Hepatocyte (in vitro differentiated cells): ENCODE measurements around the gene CFTR. TPM values are rescaled to one million over a fixed set of nuclear protein-coding genes. Genes with fewer than 3 reads are reported as not detected.

Source experiments
- DNase-seq: peaks from one replicate; pipeline ENCODE4 v3.0.0-alpha.2; 2016; ENCODE audit warnings: low spot score
- H2AFZ ChIP-seq: fragments of 200-600 bp; sonication (generic); 2 replicates; pipeline ENCODE4 v1.6.0; 2016; ENCODE audit warnings: antibody characterized with exemption, mild to moderate bottlenecking
- H3K27ac ChIP-seq: fragments of 200-600 bp; sonication (generic); 2 replicates; pipeline ENCODE4 v1.5.1; 2016; ENCODE audit warnings: mild to moderate bottlenecking
- H3K27me3 ChIP-seq: fragments of 200-600 bp; sonication (generic); 2 replicates; pipeline ENCODE4 v1.6.1; 2016
- H3K36me3 ChIP-seq: fragments of 200-600 bp; sonication (generic); replicated peaks from 2 replicates; pipeline ENCODE4 v1.5.1; 2016; ENCODE audit warnings: low read depth; ENCODE audit not compliant: insufficient read depth
- H3K4me1 ChIP-seq: fragments of 200-600 bp; sonication (generic); 2 replicates; pipeline ENCODE4 v1.5.1; 2016; ENCODE audit warnings: mild to moderate bottlenecking, moderate library complexity; ENCODE audit not compliant: insufficient read depth
- H3K4me2 ChIP-seq: fragments of 200-600 bp; sonication (generic); 2 replicates; pipeline ENCODE4 v1.6.0; 2016
- H3K4me3 ChIP-seq: fragments of 200-600 bp; sonication (generic); 2 replicates; pipeline ENCODE4 v1.5.1; 2016; ENCODE audit warnings: mild to moderate bottlenecking
- H3K79me2 ChIP-seq: fragments of 200-600 bp; sonication (generic); 2 replicates; pipeline ENCODE4 v1.6.0; 2017; ENCODE audit warnings: mild to moderate bottlenecking
- H3K9me2 ChIP-seq: fragments of 200-600 bp; sonication (generic); replicated peaks from 2 replicates; pipeline ENCODE4 v1.6.0; 2017; ENCODE audit warnings: mild to moderate bottlenecking; ENCODE audit not compliant: insufficient read depth
- H3K9me3 ChIP-seq: fragments of 200-600 bp; sonication (generic); 2 replicates; pipeline ENCODE4 v1.5.1; 2016; ENCODE audit warnings: low read depth, mild to moderate bottlenecking
- H4K20me1 ChIP-seq: fragments of 200-600 bp; sonication (generic); 2 replicates; pipeline ENCODE4 v1.6.0; 2016; ENCODE audit warnings: mild to moderate bottlenecking; ENCODE audit not compliant: insufficient read depth, poor library complexity, severe bottlenecking
- CTCF ChIP-seq: fragments of 200-600 bp; sonication (generic); IDR thresholded peaks from 2 replicates; pipeline ENCODE4 v1.5.1; 2016; ENCODE audit warnings: antibody characterized with exemption, mild to moderate bottlenecking; ENCODE audit not compliant: poor library complexity
- EZH2 ChIP-seq: fragments of 200-600 bp; sonication (generic); IDR thresholded peaks from 2 replicates; pipeline ENCODE4 v1.6.1; 2016; ENCODE audit warnings: antibody characterized with exemption, mild to moderate bottlenecking, borderline replicate concordance
- EZH2phosphoT487 ChIP-seq: fragments of 200-600 bp; sonication (generic); IDR thresholded peaks from one replicate; pipeline ENCODE4 v1.6.1; 2018; ENCODE audit warnings: antibody characterized with exemption, mild to moderate bottlenecking, low read depth, moderate library complexity; ENCODE audit not compliant: unreplicated experiment, severe bottlenecking
- WGBS: methylation state at CpG from one replicate; pipeline ENCODE4 v1.1.6; 2016; ENCODE audit warnings: low lambda C conversion rate; ENCODE audit errors: missing lambda C conversion rate; 5-methylcytosine and 5-hydroxymethylcytosine counted together
- polyA plus RNA-seq: library from polyadenylated mRNA; unstranded; fragments of >200 nt; fragmentation: Nextera tagmentation; extraction: Ambion mirVana; gene quantifications from 2 replicates; pipeline ENCODE4 v1.2.1, GENCODE V29; 2016
- total RNA-seq: library from RNA; depleted of rRNA; stranded (reverse); fragments of >200 nt; gene quantifications from 2 replicates; pipeline ENCODE4 v1.2.3, GENCODE V29; 2014

CFTR gene
- total and polyA plus RNA-seq, 2 experiments from 2014 or later = 29.8 to 72.9 TPM

GRCh38 chr7:117489911-117490310 lies 10.1 kb downstream of the CFTR start:
- Histone ChIP-seq H3K27me3 (no peaks in the 10 kb centered on the region), H3K4me1 (peaks cover 23% of the 10 kb centered on the region), H3K9me2 (no peaks in the 10 kb centered on the region), H3K27ac (peak overlapping the region; percentile 50), H3K79me2 (peaks cover 15% of the 10 kb centered on the region), H3K4me2 (no peak overlapping the region), H2AFZ (no peak overlapping the region), H3K9me3 (no peaks in the 10 kb centered on the region), H3K4me3 (no peak overlapping the region), H4K20me1 (no peaks in the 10 kb centered on the region), H3K36me3 (no peaks in the 10 kb centered on the region)
- 62% methylated on average over 1 of the region's 1 CpG for WGBS
- no peak for TF ChIP-seq CTCF
- no peak for TF ChIP-seq EZH2phosphoT487
- TF ChIP-seq EZH2 = no peak
- peak; percentile 47 for DNase-seq

GRCh38 chr7:117492649-117493048 lies 12.8 kb downstream of the CFTR start:
- Histone ChIP-seq H3K27me3 (no peaks in the 10 kb centered on the region), H3K4me2 (no peak overlapping the region), H3K36me3 (no peaks in the 10 kb centered on the region), H3K79me2 (peaks cover 4% of the 10 kb centered on the region), H4K20me1 (no peaks in the 10 kb centered on the region), H2AFZ (no peak overlapping the region), H3K4me3 (no peak overlapping the region), H3K27ac (no peak overlapping the region), H3K9me2 (no peaks in the 10 kb centered on the region), H3K9me3 (no peaks in the 10 kb centered on the region), H3K4me1 (peaks cover 26% of the 10 kb centered on the region)
- no peak for DNase-seq
- no peak for TF ChIP-seq EZH2phosphoT487
- no peak for TF ChIP-seq CTCF
- TF ChIP-seq EZH2 = no peak
- 84% methylated on average over 2 of the region's 2 CpGs for WGBS

- no peaks in the 10 kb centered on the region for H3K36me3 ChIP-seq
- H3K9me3 ChIP-seq = no peaks in the 10 kb centered on the region
- H3K4me1 ChIP-seq = peaks cover 22% of the 10 kb centered on the region
- no peak overlapping the region for H2AFZ ChIP-seq
- no peak overlapping the region for H3K4me3 ChIP-seq
- no peak overlapping the region for H3K27ac ChIP-seq
- H3K9me2 ChIP-seq = no peaks in the 10 kb centered on the region
- 90% methylated on average over 2 of the region's 2 CpGs for WGBS
- no peak for TF ChIP-seq CTCF
- no peak for TF ChIP-seq EZH2phosphoT487
- TF ChIP-seq EZH2 = no peak
- H4K20me1 ChIP-seq = no peaks in the 10 kb centered on the region
- no peaks in the 10 kb centered on the region for H3K27me3 ChIP-seq
- no peak overlapping the region for H3K4me2 ChIP-seq
- peaks cover 3% of the 10 kb centered on the region for H3K79me2 ChIP-seq
- no peak for DNase-seq
Observed at GRCh38 chr7:117493460-117493859, 13.6 kb downstream of the CFTR start.

- Histone ChIP-seq H3K4me2 (no peak overlapping the region), H4K20me1 (no peaks in the 10 kb centered on the region), H3K4me1 (peaks cover 10% of the 10 kb centered on the region), H3K79me2 (peaks cover 3% of the 10 kb centered on the region), H3K9me2 (no peaks in the 10 kb centered on the region), H3K4me3 (no peak overlapping the region), H3K9me3 (no peaks in the 10 kb centered on the region), H3K36me3 (no peaks in the 10 kb centered on the region), H3K27me3 (no peaks in the 10 kb centered on the region), H2AFZ (no peak overlapping the region), H3K27ac (peak overlapping the region; percentile 35)
- 24% methylated on average over 1 of the region's 1 CpG for WGBS
- no peak for DNase-seq
- TF ChIP-seq CTCF (no peak), EZH2 (no peak), EZH2phosphoT487 (no peak)
Observed at GRCh38 chr7:117495308-117495707, 15.5 kb downstream of the CFTR start.
